Kidney (tissue), 14 donors: ENCODE data around the gene NECTIN4. TPM values are rescaled to one million over a fixed set of nuclear protein-coding genes. Genes with fewer than 3 reads are reported as not detected.

Experiments
- DNase-seq, 5 donors: peaks; one replicate each; pipeline ENCODE4 v3.0.0-alpha.2; 2013 to 2020
- FAIRE-seq: peaks from 2 replicates; lab custom pipeline; 2012; peaks lifted over from hg19 to GRCh38; lab: Jason Lieb, UNC
- H3K27ac ChIP-seq, 2 donors: one replicate each; pipeline ENCODE4 v1.7.0; 2013; ENCODE audit warnings: low read depth in 2 of 2, low read length in 2 of 2, inconsistent platforms in 1 of 2
- H3K27me3 ChIP-seq: one replicate; pipeline ENCODE4 v1.7.1; 2013; ENCODE audit warnings: low read length, inconsistent platforms; ENCODE audit not compliant: control insufficient read depth, insufficient read depth
- H3K36me3 ChIP-seq, 3 donors: one replicate each; pipeline versions ENCODE4 v1.7.0 to v1.7.1; 2013; ENCODE audit warnings: low read length in 3 of 3, control low read depth in 1 of 3, inconsistent platforms in 1 of 3; ENCODE audit not compliant: insufficient read depth in 3 of 3, control insufficient read depth in 2 of 3
- H3K4me1 ChIP-seq, 3 donors: one replicate each; pipeline versions ENCODE4 v1.7.0 to v1.7.1; 2013; ENCODE audit warnings: low read length in 3 of 3, inconsistent platforms in 1 of 3, low read depth in 1 of 3; ENCODE audit not compliant: control insufficient read depth in 2 of 3, insufficient read depth in 2 of 3
- H3K4me3 ChIP-seq, 3 donors: one replicate each; pipeline versions ENCODE4 v1.7.0 to v1.8.1; 2013; ENCODE audit warnings: low read length in 3 of 3, control low read depth in 1 of 3, inconsistent platforms in 1 of 3
- H3K9ac ChIP-seq, 3 donors: one replicate each; pipeline versions ENCODE4 v1.7.0 to v1.7.1; 2013; ENCODE audit warnings: low read length in 3 of 3, control low read depth in 1 of 3, inconsistent platforms in 1 of 3
- H3K9me3 ChIP-seq, 3 donors: one replicate each; pipeline versions ENCODE4 v1.7.0 to v1.7.1; 2013; ENCODE audit warnings: low read length in 3 of 3, control low read depth in 1 of 3, inconsistent platforms in 1 of 3; ENCODE audit not compliant: control insufficient read depth in 2 of 3, insufficient read depth in 1 of 3
- CTCF ChIP-seq: IDR thresholded peaks from 3 replicates; pipeline ENCODE4 v1.5.1; 2012; ENCODE audit warnings: mild to moderate bottlenecking, moderate library complexity, borderline replicate concordance; ENCODE audit not compliant: insufficient read depth; ENCODE audit errors: extremely low read depth
- intact Hi-C: fragments of 100-400 bp; cut with DNase I; formaldehyde crosslinking; loops from one replicate; pipeline ENCODE4 v1.11.1; 2022
- polyA plus RNA-seq: library from polyadenylated mRNA; stranded (reverse); fragments of 350-450 nt; fragmentation: Illumina TruSeq; extraction: RNeasy Lipid Tissue Mini Kit (QIAGEN cat#74804); gene quantifications from one replicate; pipeline ENCODE4 v1.2.3, GENCODE V29; 2014; ENCODE audit warnings: low read depth, low replicate concordance; ENCODE audit not compliant: insufficient read depth
- total RNA-seq: library from RNA; stranded (reverse); fragmentation: NEBNext Ultra II Directional; extraction: Animal tissue kit (Norgen Biotek cat#: 25700); gene quantifications from one replicate; pipeline ENCODE4 v1.2.1, GENCODE V29; 2021
- donor health status: control.
- donor health status: control.
- donor health status: control.
- donor health status: control.
- donor health status: control.
- donor health status: DM: yes; HTN: yes; CAD: no.
- donor health status: Normal renal cell carcinoma (clear cell type).

The NECTIN4 gene
- total and polyA plus RNA-seq, 2 donors from 2014 or later, result 2.7 to 12.8 TPM

GRCh38 chr1:161069731-161070270 is 19.6 kb downstream of the NECTIN4 start, which contains the start of gene ARHGAP30:
TSS of gene ARHGAP30 (minus strand) at chr1:161069891. CDS start at chr1:161069624, 267 bp downstream.
- H3K9me3 ChIP-seq, result no peaks in the 10 kb centered on the region
- H3K27me3 ChIP-seq, result no peaks in the 10 kb centered on the region
- no peaks in the 10 kb centered on the region for H3K4me1 ChIP-seq
- intact Hi-C loops, result no loop called here
- TF ChIP-seq CTCF, result no peak
- peak within 1 kb of the TSS in 2 of 3 donors; percentile 13 to 38 for H3K4me3 ChIP-seq
- no peak within 1 kb of the TSS for H3K9ac ChIP-seq
- DNase-seq, result peak in 1 of 5 donors; percentile 87
- H3K36me3 ChIP-seq, result no peaks in the 10 kb centered on the region
- H3K27ac ChIP-seq, result peak within 1 kb of the TSS in 1 of 2 donors; percentile 54
- no peak for FAIRE-seq

GRCh38 chr1:161069241-161069640 is 20.1 kb downstream of the NECTIN4 start:
- no peak for FAIRE-seq
- H3K4me3 ChIP-seq, result peak overlapping the region in 2 of 3 donors; percentile 13 to 38
- H3K9ac ChIP-seq, result no peak overlapping the region
- H3K27ac ChIP-seq, result peak overlapping the region in 1 of 2 donors; percentile 54
- no peak for TF ChIP-seq CTCF
- H3K4me1 ChIP-seq, result no peaks in the 10 kb centered on the region
- no peaks in the 10 kb centered on the region for H3K36me3 ChIP-seq
- intact Hi-C loops, result no loop called here
- H3K27me3 ChIP-seq, result no peaks in the 10 kb centered on the region
- H3K9me3 ChIP-seq, result no peaks in the 10 kb centered on the region
- no peak for DNase-seq

- FAIRE-seq, result no peak
- no peaks in the 10 kb centered on the region for H3K27me3 ChIP-seq
- TF ChIP-seq CTCF, result no peak
- H3K4me3 ChIP-seq, result peak overlapping the region in 2 of 3 donors; percentile 13 to 38
- DNase-seq, result peak in 2 of 5 donors; percentile 20 to 85
- no peaks in the 10 kb centered on the region for H3K9me3 ChIP-seq
- intact Hi-C loops, result no loop called here
- no peaks in the 10 kb centered on the region for H3K36me3 ChIP-seq
- H3K9ac ChIP-seq, result no peak overlapping the region
- peak overlapping the region in 1 of 2 donors; percentile 54 for H3K27ac ChIP-seq
- H3K4me1 ChIP-seq, result no peaks in the 10 kb centered on the region
These were observed 20.8 kb downstream of the NECTIN4 start for GRCh38 chr1:161068306-161069234.
